ENCODE results near the gene LRP1B. TPM values are rescaled to one million over a fixed set of nuclear protein-coding genes. Genes with fewer than 3 reads are reported as not detected.

LRP1B gene
- total and polyA plus RNA-seq, 2 donors (not counting 1 experiment from before 2014, with no cell fraction given): under 0.01 to 0.01 TPM

GRCh38 chr2:141417246-141417797, 713.5 kb downstream of the LRP1B start:
- no peaks in the 10 kb centered on the region for H3K9me3 ChIP-seq (ENCODE audit: control insufficient read depth, insufficient read depth, low read depth, low read length)
- H3K4me2 ChIP-seq (ENCODE audit: extremely low read depth, insufficient read depth, low read length): no peak overlapping the region
- no peak overlapping the region for H3K9ac ChIP-seq (ENCODE audit: insufficient read depth, low read length)
- no peaks in the 10 kb centered on the region for H3K4me1 ChIP-seq (ENCODE audit: control insufficient read depth, extremely low read depth, insufficient read depth, low read length)
- H4K20me1 ChIP-seq (ENCODE audit: control insufficient read depth, extremely low read depth, insufficient read depth, low read length): no peaks in the 10 kb centered on the region
- H3K27me3 ChIP-seq (ENCODE audit: control insufficient read depth, insufficient read depth, low read length): no peaks in the 10 kb centered on the region
- H3K79me2 ChIP-seq (ENCODE audit: control insufficient read depth, insufficient read depth, low read length): no peaks in the 10 kb centered on the region
- no peak overlapping the region for H2AFZ ChIP-seq (ENCODE audit: low read length)
- no peak overlapping the region for H3K4me3 ChIP-seq (replicated peaks in 1 of 4; ENCODE audit: control extremely low read depth in 1 of 4, insufficient read depth in 1 of 4, low read depth in 3 of 4, low read length in 4 of 4)
- DNase-seq (ENCODE audit: low read depth in 2 of 2): no peak
- no peaks in the 10 kb centered on the region for H3K36me3 ChIP-seq (ENCODE audit: control insufficient read depth, insufficient read depth, low read length)
- no peak overlapping the region for H3K27ac ChIP-seq (ENCODE audit: insufficient read depth, low read length)
- TF ChIP-seq, protein P1, sequence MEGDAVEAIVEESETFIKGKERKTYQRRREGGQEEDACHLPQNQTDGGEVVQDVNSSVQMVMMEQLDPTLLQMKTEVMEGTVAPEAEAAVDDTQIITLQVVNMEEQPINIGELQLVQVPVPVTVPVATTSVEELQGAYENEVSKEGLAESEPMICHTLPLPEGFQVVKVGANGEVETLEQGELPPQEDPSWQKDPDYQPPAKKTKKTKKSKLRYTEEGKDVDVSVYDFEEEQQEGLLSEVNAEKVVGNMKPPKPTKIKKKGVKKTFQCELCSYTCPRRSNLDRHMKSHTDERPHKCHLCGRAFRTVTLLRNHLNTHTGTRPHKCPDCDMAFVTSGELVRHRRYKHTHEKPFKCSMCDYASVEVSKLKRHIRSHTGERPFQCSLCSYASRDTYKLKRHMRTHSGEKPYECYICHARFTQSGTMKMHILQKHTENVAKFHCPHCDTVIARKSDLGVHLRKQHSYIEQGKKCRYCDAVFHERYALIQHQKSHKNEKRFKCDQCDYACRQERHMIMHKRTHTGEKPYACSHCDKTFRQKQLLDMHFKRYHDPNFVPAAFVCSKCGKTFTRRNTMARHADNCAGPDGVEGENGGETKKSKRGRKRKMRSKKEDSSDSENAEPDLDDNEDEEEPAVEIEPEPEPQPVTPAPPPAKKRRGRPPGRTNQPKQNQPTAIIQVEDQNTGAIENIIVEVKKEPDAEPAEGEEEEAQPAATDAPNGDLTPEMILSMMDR (conservative IDR thresholded peaks at IDR 0.05 in 1 of 2, IDR thresholded peaks at IDR 0.05 in 1 of 2; ENCODE audit: low read depth in 1 of 2, low read length in 2 of 2): no peak
- TF ChIP-seq EZH2 (IDR thresholded peaks at IDR 0.05; ENCODE audit: low read length, missing control alignments): no peak

DNA sequence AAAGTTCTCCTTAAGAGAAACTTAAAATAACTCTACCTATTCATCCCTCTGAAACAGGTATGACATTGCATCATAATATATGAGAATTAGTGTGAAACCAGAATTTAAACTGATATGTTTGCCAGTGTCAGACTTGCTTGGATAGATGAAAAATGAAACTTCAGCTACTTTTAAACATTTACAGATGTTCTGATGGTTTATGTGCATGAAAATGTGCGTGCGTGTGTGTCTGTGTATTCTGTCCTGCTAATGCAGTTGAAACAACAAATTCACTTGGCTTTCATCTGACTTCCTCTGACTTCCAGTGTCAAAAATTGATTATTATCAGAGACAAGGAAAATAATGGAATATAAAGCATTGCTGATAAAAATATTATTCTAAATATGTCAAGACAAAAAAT, 719.4 kb downstream of the LRP1B start:
- no peaks in the 10 kb centered on the region for H4K20me1 ChIP-seq (ENCODE audit: control insufficient read depth, extremely low read depth, insufficient read depth, low read length)
- no peaks in the 10 kb centered on the region for H3K9me3 ChIP-seq (ENCODE audit: control insufficient read depth, insufficient read depth, low read depth, low read length)
- H3K4me2 ChIP-seq (ENCODE audit: extremely low read depth, insufficient read depth, low read length): no peak overlapping the region
- no peak overlapping the region for H3K4me3 ChIP-seq (replicated peaks in 1 of 4; ENCODE audit: control extremely low read depth in 1 of 4, insufficient read depth in 1 of 4, low read depth in 3 of 4, low read length in 4 of 4)
- H3K36me3 ChIP-seq (ENCODE audit: control insufficient read depth, insufficient read depth, low read length): no peaks in the 10 kb centered on the region
- no peaks in the 10 kb centered on the region for H3K79me2 ChIP-seq (ENCODE audit: control insufficient read depth, insufficient read depth, low read length)
- TF ChIP-seq, protein P1 (conservative IDR thresholded peaks at IDR 0.05 in 1 of 2, IDR thresholded peaks at IDR 0.05 in 1 of 2; ENCODE audit: low read depth in 1 of 2, low read length in 2 of 2): no peak
- no peak for TF ChIP-seq EZH2 (IDR thresholded peaks at IDR 0.05; ENCODE audit: low read length, missing control alignments)
- H3K27ac ChIP-seq (ENCODE audit: insufficient read depth, low read length): no peak overlapping the region
- no peak overlapping the region for H3K9ac ChIP-seq (ENCODE audit: insufficient read depth, low read length)
- no peaks in the 10 kb centered on the region for H3K27me3 ChIP-seq (ENCODE audit: control insufficient read depth, insufficient read depth, low read length)
- no peak for DNase-seq (ENCODE audit: low read depth in 2 of 2)
- H2AFZ ChIP-seq (ENCODE audit: low read length): no peak overlapping the region
- no peaks in the 10 kb centered on the region for H3K4me1 ChIP-seq (ENCODE audit: control insufficient read depth, extremely low read depth, insufficient read depth, low read length)

- TF ChIP-seq EZH2 (IDR thresholded peaks at IDR 0.05; ENCODE audit: low read length, missing control alignments): no peak
- TF ChIP-seq, protein P1 (conservative IDR thresholded peaks at IDR 0.05 in 1 of 2, IDR thresholded peaks at IDR 0.05 in 1 of 2; ENCODE audit: low read depth in 1 of 2, low read length in 2 of 2): peak; percentile 20 to 55
- H4K20me1 ChIP-seq (ENCODE audit: control insufficient read depth, extremely low read depth, insufficient read depth, low read length): no peaks in the 10 kb centered on the region
- no peaks in the 10 kb centered on the region for H3K4me1 ChIP-seq (ENCODE audit: control insufficient read depth, extremely low read depth, insufficient read depth, low read length)
- H3K9me3 ChIP-seq (ENCODE audit: control insufficient read depth, insufficient read depth, low read depth, low read length): no peaks in the 10 kb centered on the region
- H3K4me3 ChIP-seq (replicated peaks in 1 of 4; ENCODE audit: control extremely low read depth in 1 of 4, insufficient read depth in 1 of 4, low read depth in 3 of 4, low read length in 4 of 4): no peak overlapping the region
- H2AFZ ChIP-seq (ENCODE audit: low read length): no peak overlapping the region
- H3K4me2 ChIP-seq (ENCODE audit: extremely low read depth, insufficient read depth, low read length): no peak overlapping the region
- H3K27ac ChIP-seq (ENCODE audit: insufficient read depth, low read length): no peak overlapping the region
- peak; percentile 6 to 28 for DNase-seq (ENCODE audit: low read depth in 2 of 2)
- H3K9ac ChIP-seq (ENCODE audit: insufficient read depth, low read length): no peak overlapping the region
- H3K36me3 ChIP-seq (ENCODE audit: control insufficient read depth, insufficient read depth, low read length): no peaks in the 10 kb centered on the region
- H3K79me2 ChIP-seq (ENCODE audit: control insufficient read depth, insufficient read depth, low read length): no peaks in the 10 kb centered on the region
- no peaks in the 10 kb centered on the region for H3K27me3 ChIP-seq (ENCODE audit: control insufficient read depth, insufficient read depth, low read length)
Measured at GRCh38 chr2:141399270-141399669, 731.5 kb downstream of the LRP1B start.

Measured in fibroblast of lung (primary cell).